B cell (primary cell): ENCODE measurements around the gene SYT11. TPM values are rescaled to one million over a fixed set of nuclear protein-coding genes. Genes with fewer than 3 reads are reported as not detected.

ENCODE experiments used
- ATAC-seq: fragments of 200-7000 bp; cut with Tn5 transposase; one replicate; pipeline ENCODE4 v1.10.0; 2021; ENCODE audit warnings: low read depth, mild to moderate bottlenecking, moderate number of reproducible peaks, moderate library complexity
- CTCF ChIA-PET: fragments of 350-600 bp; sonication (Branson Sonifier 250); formaldehyde crosslinking; loops from one replicate; lab custom pipeline; 2021; ENCODE audit warnings: antibody characterized with exemption, inconsistent platforms; lab: Charles Lee
- POLR2A ChIA-PET: fragments of 350-600 bp; sonication (Branson Sonifier 250); formaldehyde crosslinking; loops from one replicate; lab custom pipeline; 2021; ENCODE audit warnings: antibody characterized with exemption; lab: Charles Lee
- DNase-seq: peaks from one replicate; pipeline ENCODE4 v3.0.0; 2013
- H2AFZ ChIP-seq: 2 replicates; pipeline ENCODE4 v1.6.1; 2012; ENCODE audit warnings: mild to moderate bottlenecking, low read depth, low read length; ENCODE audit not compliant: insufficient read depth, poor library complexity, severe bottlenecking
- H3K27ac ChIP-seq, 2 donors: 1 replicate in 1 of 2; 2 replicates in 1 of 2; pipeline ENCODE4 v1.5.1; 2012 to 2013; ENCODE audit warnings: low read length in 2 of 2, mild to moderate bottlenecking in 2 of 2, moderate library complexity in 1 of 2
- H3K27me3 ChIP-seq, 4 experiments: fragments of 200-600 bp in 1 of 4; sonication (generic) in 1 of 4; replicated peaks in 1 of 4; 1 replicate in 2 of 4; 2 replicates in 2 of 4; pipeline versions ENCODE4 v1.6.1 to v1.7.0; 2013 to 2016; ENCODE audit warnings: low read length in 3 of 4, mild to moderate bottlenecking in 2 of 4, mixed read lengths in 1 of 4, moderate library complexity in 1 of 4; ENCODE audit not compliant: insufficient read depth in 4 of 4, control insufficient read depth in 3 of 4; ENCODE audit errors: control extremely low read depth in 1 of 4
- H3K36me3 ChIP-seq, 2 experiments: replicated peaks in 1 of 2; 1 replicate in 1 of 2; 2 replicates in 1 of 2; pipeline versions ENCODE4 v1.6.1 to v1.7.1; 2013; ENCODE audit warnings: low read length in 1 of 2; ENCODE audit not compliant: insufficient read depth in 2 of 2, control insufficient read depth in 1 of 2; ENCODE audit errors: control extremely low read depth in 1 of 2, extremely low read depth in 1 of 2
- H3K4me1 ChIP-seq, 2 donors: fragments of 200-600 bp in 1 of 2; sonication (generic) in 1 of 2; 1 replicate in 1 of 2; 2 replicates in 1 of 2; pipeline versions ENCODE4 v1.5.1 to v1.6.1; 2013 to 2017; ENCODE audit warnings: low read length in 2 of 2; ENCODE audit not compliant: control insufficient read depth in 2 of 2, insufficient read depth in 2 of 2
- H3K4me2 ChIP-seq: replicated peaks from 2 replicates; pipeline ENCODE3; 2012; ENCODE audit warnings: mild to moderate bottlenecking, low read depth, low read length; ENCODE audit not compliant: poor library complexity, severe bottlenecking
- H3K4me3 ChIP-seq, 5 experiments: fragments of 200-600 bp in 1 of 5; sonication (generic) in 1 of 5; 1 replicate in 3 of 5; 2 replicates in 2 of 5; pipeline versions ENCODE4 v1.5.1 to v1.7.0; 2011 to 2016; ENCODE audit warnings: low read length in 4 of 5, mild to moderate bottlenecking in 4 of 5, low read depth in 2 of 5, control low read depth in 1 of 5, moderate library complexity in 1 of 5; ENCODE audit not compliant: insufficient read depth in 1 of 5; ENCODE audit errors: control extremely low read depth in 1 of 5, extremely low read depth in 1 of 5
- H3K79me2 ChIP-seq: fragments of 200-600 bp; sonication (generic); one replicate; pipeline ENCODE4 v1.6.0; 2016; ENCODE audit warnings: low read length; ENCODE audit not compliant: control insufficient read depth, insufficient read depth
- H3K9ac ChIP-seq: fragments of 200-600 bp; sonication (generic); 2 replicates; pipeline ENCODE4 v1.6.1; 2017; ENCODE audit warnings: mild to moderate bottlenecking, low read length, moderate library complexity
- H3K9me3 ChIP-seq, 3 donors: one replicate each; pipeline versions ENCODE4 v1.6.1 to v1.7.1; 2013; ENCODE audit warnings: low read length in 2 of 3; ENCODE audit not compliant: control insufficient read depth in 2 of 3, insufficient read depth in 1 of 3; ENCODE audit errors: control extremely low read depth in 1 of 3
- H4K20me1 ChIP-seq: 2 replicates; pipeline ENCODE4 v1.6.0; 2012; ENCODE audit warnings: mild to moderate bottlenecking, low read length; ENCODE audit not compliant: insufficient read depth, control insufficient read depth, poor library complexity, severe bottlenecking
- H3K27ac Mint-ChIP-seq: one replicate; pipeline ENCODE4 v1.8.0; 2021; ENCODE audit warnings: mixed read lengths
- H3K27me3 Mint-ChIP-seq: one replicate; pipeline ENCODE4 v1.8.0; 2021; ENCODE audit warnings: mixed read lengths
- H3K4me1 Mint-ChIP-seq: one replicate; pipeline ENCODE4 v1.8.0; 2021; ENCODE audit warnings: mixed read lengths
- H3K4me3 Mint-ChIP-seq: one replicate; pipeline ENCODE4 v1.8.0; 2021; ENCODE audit warnings: mixed read lengths
- H3K9me3 Mint-ChIP-seq: one replicate; pipeline ENCODE4 v1.8.0; 2022; ENCODE audit warnings: mixed read lengths; ENCODE audit not compliant: insufficient read depth
- CTCF ChIP-seq: fragments of 200-600 bp; IDR thresholded peaks from one replicate; pipeline ENCODE4 v1.8.0; 2022; ENCODE audit warnings: antibody characterized with exemption, mild to moderate bottlenecking
- EZH2 ChIP-seq: IDR thresholded peaks from 2 replicates; pipeline ENCODE4 v1.6.1; 2012; ENCODE audit warnings: borderline replicate concordance, low read depth, mild to moderate bottlenecking, moderate library complexity, low read length; ENCODE audit not compliant: insufficient read depth, poor library complexity, severe bottlenecking
- WGBS: methylation state at CpG from one replicate; pipeline ENCODE4 v1.1.5; 2013; ENCODE audit warnings: missing lambda C conversion rate; ENCODE audit not compliant: insufficient coverage; 5-methylcytosine and 5-hydroxymethylcytosine counted together
- intact Hi-C: fragments of 100-400 bp; cut with micrococcal nuclease; formaldehyde crosslinking; loops from one replicate; pipeline ENCODE4 v1.10.0; 2022
- polyA plus RNA-seq: library from polyadenylated mRNA; depleted of rRNA; stranded (reverse); fragments of >200 nt; gene quantifications from 2 replicates; pipeline ENCODE4 v1.2.3, GENCODE V29; 2012
- total RNA-seq, 2 donors: library from RNA; stranded (reverse); fragments of 120-200 nt in 1 of 2; gene quantifications; 1 replicate in 1 of 2; 2 replicates in 1 of 2; pipeline versions ENCODE4 v1.2.3 to v1.2.4, GENCODE V29; 2013 to 2022

The SYT11 gene
- total and polyA plus RNA-seq, 2 donors (not counting 1 experiment from before 2014, with no cell fraction given), result 1.8 to 6.6 TPM

DNA sequence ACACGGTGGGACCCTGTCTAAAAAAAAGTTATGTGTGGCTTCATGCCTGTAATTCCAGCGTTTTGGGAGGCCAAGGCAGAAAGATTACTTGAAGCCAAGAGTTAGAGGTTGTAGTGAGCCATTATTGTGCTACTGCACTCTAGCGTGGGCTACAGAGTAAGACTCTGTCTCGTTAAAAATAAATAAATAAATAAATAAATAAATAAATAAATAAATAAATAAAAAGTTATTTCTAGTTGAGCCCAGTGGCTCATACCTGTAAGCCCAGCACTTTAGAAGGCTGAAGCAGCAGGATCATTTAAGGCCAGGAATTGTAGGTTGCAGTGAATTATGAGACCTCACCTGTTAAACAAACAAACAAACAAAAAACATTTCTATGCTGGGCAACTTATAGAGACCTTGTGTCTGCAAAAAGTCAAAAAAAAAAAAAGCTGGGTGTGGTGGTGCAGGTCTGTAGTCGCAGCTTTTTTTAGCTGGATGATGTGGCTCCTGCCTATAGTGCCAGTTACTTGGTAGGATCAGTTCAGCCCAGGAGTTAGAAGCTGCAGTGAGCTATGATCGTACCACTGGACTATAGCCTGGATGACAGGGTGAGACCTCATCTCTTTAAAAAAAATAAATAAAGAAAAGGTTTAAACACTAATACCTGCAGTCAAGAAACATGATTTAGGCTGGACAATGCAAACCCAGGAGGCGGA, 27.9 kb upstream of the SYT11 start:
- 95% methylated on average over 4 of the region's 7 CpGs for WGBS
- peaks cover 22% of the 10 kb centered on the region for H3K4me1 Mint-ChIP-seq
- POLR2A ChIA-PET, result no interaction called here

More for the DNA sequence above, 27.9 kb upstream of the SYT11 start:
- peaks cover 8 to 11% of the 10 kb centered on the region in 2 donors for H3K4me1 ChIP-seq
- H2AFZ ChIP-seq, result no peak overlapping the region
- H3K4me2 ChIP-seq, result no peak overlapping the region
- peaks cover under 1 to 9% of the 10 kb centered on the region in 2 experiments for H3K36me3 ChIP-seq
- H3K27ac ChIP-seq, result no peak overlapping the region
- no peaks in the 10 kb centered on the region for H3K9me3 Mint-ChIP-seq
- intact Hi-C loops, result no loop called here
- no peaks in the 10 kb centered on the region for H3K9me3 ChIP-seq
- H3K4me3 Mint-ChIP-seq, result no peak overlapping the region
- H3K27me3 ChIP-seq, result no peaks in the 10 kb centered on the region
- H4K20me1 ChIP-seq, result peaks cover under 1% of the 10 kb centered on the region
- H3K79me2 ChIP-seq, result peaks cover 38% of the 10 kb centered on the region
- no peak overlapping the region for H3K9ac ChIP-seq
- no peaks in the 10 kb centered on the region for H3K27me3 Mint-ChIP-seq
- no peak for TF ChIP-seq CTCF
- no peak for TF ChIP-seq EZH2
- H3K27ac Mint-ChIP-seq, result no peak overlapping the region
- H3K4me3 ChIP-seq, result no peak overlapping the region
- no peak for ATAC-seq
- DNase-seq, result no peak
- CTCF ChIA-PET, result interaction anchor here (0.6 kb wide), 1 partner anchor 9 kb away, joined by 3 read pairs; no protein-coding TSS in a partner anchor
